SIG-M5 treated with dmso at 0.1 percent for 504 hours (cell line): ENCODE measurements around the gene MCRIP2.
A peak's percentile ranks its signal among the peaks of the same experiment; 100 is the strongest.
"Not testable (repeated sequence)": the region's sequence is repeated elsewhere in the genome, so short reads cannot be mapped to it uniquely, and the experiment has no call there.

Experiments
- DNase-seq: peaks from one replicate; lab custom pipeline; 2025; ENCODE audit not compliant: unreplicated experiment; lab: John Stamatoyannopoulos, UW

MCRIP2 gene, protein sequence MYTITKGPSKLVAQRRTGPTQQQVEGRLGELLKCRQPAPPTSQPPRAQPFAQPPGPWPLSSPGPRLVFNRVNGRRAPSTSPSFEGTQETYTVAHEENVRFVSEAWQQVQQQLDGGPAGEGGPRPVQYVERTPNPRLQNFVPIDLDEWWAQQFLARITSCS

DNA sequence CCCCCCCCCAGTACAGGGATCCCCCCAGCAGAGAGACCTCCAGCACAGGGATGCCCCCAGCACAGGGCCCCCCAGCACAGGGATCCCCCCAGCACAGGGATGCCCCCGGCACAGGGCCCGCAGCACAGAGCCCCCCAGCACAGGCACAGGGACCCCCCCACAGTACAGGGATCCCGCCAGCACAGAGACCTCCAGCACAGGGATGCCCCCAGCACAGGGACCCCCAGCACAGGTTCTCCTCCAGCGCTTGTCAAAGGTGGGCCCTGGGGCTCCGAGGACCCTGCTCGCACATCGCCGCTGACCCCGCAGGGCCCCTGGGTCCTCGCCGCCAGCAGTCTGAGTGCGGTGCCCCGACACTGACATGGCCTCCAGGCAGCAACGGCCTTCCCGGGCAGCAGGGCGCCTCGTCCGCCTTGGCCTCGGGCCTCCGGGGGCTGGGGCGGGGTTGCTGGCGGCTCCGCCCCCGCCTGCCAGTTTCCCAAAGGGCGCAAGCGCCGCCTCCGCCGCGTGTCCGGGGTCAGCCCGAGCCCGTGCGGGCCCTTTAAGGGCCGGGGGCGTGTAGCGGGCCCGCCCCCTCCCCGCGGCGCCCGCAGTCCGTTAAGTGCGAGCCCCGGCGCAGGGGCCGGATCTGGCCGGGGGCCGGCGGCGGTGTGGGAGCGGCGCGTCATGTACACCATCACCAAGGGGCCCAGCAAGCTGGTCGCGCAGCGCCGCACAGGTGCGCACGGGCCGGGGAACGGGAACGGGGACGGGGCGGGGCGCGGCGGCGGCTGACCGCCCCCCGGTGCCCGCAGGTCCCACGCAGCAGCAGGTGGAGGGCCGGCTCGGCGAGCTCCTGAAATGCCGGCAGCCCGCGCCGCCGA lies at the start of gene MCRIP2:
Gene MCRIP2, plus strand, starts transcription at position 503 of the 863 bp plus-strand sequence. Its CDS starts 164 bp downstream, at position 667.
- DNase-seq = peak; percentile 62

DNA sequence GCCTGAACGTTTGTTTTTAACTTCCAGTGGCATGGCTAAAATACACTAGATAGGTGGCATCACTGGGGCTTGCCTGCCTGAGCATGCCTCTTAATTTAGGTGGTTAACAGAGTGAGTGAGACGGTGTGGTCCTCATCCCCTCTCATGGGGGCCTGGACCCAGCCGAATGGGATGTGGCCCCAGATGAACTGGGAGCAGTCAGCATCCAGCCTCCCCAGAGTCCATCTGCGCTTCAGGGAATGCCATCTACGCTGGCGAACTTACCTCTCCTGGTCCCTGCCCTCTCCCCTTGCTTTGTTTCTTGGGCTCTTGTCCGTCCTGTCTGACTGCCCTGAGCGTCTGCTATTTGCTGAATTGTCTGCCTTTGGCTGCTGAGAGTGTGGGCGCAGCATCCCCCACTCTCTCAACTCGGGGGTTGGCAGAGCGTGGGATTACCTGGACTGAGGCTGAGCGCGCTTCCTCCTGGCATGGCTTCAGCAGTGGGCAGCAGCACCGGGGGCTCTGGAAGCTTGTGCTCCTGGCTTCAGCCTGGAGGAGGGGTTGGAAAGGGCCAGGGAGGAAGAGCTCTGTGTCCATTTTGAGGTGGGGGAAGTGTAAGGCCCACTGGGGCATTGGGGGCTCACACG lies 49.6 kb upstream of the MCRIP2 start:
- DNase-seq = no peak

DNA sequence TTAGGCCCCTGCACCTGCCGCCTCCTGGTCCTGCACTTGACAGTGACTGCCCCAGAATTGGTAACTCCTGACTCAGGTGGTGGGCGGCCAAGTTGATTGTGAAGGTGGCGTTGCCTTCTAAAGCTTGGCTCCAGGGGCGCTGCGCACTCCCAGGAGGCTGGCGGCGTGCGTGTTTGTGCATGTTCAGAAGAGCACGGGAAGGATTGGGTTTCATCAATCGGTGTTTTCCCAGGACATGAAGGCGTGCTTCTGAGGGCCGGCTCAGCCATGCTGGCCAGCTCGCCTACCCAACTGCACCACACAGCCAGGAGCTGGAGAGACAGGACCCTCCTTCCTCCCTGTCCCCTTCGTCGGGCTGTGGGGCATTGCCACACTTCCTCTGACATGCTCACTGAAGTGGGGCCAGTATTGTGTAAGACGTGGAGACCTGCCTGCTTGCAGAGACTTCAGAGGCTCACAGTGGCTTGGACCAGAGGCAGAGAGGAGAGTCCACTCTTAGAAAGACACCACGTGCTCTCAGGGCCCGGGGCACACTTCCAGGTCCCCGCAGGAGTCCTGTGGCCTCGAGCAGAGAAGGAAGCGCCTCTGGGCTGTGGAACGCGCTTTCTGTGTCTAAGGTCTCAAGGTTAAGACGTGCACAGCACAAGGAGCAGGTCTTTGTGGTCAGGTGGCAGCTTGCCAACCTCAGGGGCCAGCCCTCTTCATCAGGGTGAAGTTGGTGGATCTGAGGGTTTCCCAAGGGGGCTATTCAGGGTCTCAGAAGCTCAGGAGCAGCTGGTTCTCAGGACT lies 48.9 kb upstream of the MCRIP2 start:
- peak; percentile 87 for DNase-seq

DNA sequence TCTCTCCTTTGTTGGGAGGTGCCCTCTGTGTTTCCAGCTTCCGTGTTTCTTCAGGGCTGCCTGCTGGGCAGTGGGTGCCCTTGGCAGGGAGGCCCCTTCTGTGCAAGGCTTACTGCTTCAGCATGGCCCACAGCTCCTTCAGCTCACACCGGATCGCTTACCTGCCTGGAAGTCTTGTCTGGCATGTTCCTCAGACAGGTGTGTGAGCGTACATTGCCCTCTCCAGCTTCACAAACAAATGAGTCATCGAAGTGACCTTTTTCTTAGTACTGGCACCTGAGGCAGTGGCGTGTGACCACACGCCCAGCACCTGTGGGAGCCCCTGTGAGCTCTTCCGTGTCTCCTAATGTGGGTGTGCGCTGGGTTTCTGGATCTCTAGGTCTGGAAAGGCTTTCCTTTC lies 48.2 kb upstream of the MCRIP2 start:
- peak; percentile 50 for DNase-seq

DNA sequence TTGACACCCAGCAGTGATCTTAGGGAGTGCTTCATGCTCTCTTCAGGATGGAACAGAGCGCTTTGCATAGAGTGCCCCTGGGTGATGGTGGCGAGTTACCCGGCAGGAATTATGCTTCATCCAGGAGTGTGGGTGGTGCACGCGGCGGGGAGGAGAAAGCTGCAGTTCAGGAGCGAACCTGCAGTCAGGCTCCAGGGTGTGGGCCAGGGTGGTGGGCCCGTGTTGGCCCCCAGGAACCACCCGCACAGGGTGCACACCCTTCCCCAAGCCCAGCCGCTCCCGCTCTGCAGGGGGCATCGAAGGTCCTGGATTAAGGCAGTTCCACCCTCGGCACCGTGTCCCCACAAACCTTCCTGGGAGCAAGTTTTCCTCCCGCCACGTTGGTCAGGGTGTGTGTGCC lies 47.8 kb upstream of the MCRIP2 start:
- DNase-seq = no peak

DNA sequence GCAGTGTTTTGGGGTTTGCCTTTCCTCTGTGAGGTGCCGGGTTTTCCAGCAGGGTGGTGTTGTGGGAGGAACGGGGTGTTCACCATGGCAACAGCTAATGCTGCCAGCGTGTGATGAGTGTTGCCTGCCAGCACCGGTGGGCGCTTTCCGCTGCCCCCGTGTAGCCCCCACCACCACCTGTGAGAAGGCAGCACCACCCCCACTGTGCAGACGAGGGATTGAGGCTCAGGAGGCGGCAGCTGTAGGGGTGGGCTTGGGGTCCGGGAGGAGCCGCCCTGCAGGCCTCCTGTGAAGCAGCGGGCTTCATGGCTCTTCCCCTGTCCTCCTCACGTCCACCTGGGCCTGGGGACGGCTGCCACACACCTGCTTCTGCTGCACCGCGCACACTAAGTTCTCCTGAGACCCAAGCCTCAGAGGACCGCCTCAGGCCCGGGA lies 46.5 kb upstream of the MCRIP2 start:
- no peak for DNase-seq

DNA sequence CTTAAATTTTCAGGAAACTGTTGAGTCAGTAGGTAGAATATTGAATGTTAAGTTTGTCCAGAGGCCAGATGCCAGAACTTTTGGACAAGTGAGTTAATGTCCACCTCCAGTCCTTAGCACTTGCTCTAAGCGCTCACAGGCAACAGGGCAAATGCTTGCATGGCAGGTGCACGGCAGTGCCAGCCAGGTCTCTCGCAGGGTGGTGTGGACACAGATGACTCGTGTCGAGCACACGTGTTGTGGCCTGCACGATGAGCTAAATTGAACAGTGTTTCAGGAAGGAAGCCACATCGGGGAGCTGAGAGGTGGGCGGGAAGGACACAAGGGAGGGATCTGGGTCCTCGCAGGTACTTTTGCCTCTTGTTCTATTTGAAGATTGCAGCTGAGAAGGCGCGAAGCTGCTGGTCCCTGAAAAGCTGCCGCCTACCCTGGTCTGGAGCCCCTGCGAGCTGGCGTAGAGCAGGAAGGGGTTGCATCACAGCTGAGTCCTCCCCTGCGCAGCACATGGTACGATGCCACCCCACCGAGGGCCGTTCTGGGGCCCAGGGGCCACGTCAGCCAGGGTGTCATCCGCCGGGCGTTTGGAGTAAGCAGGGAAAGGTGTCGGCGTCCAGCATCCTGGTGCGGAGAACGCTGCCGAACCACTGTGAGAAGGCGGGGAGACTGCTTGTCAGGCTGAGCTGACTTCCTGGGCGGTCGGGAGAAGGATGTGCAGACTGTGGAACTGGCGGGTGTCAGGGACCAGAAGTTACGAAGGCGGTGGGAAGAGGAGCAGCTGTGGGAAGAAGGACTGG lies 45.5 kb upstream of the MCRIP2 start:
- peak; percentile 10 for DNase-seq

DNA sequence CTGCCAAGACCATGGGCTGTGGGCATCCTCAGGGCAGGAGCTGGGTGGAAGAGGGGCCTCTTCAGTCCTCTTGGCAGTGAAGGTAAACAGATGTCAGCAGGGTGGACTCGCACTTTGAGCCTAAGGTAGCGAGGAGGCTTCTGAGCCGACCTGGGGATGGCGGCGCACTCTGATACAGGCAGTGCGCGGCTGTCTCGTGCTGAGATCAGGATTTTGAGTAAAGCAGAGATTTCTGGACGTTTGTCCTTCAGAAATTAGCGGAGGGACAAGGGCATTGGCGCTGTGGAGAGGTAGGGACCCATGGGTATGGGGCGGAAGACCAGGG lies 44.9 kb upstream of the MCRIP2 start:
- no peak for DNase-seq

DNA sequence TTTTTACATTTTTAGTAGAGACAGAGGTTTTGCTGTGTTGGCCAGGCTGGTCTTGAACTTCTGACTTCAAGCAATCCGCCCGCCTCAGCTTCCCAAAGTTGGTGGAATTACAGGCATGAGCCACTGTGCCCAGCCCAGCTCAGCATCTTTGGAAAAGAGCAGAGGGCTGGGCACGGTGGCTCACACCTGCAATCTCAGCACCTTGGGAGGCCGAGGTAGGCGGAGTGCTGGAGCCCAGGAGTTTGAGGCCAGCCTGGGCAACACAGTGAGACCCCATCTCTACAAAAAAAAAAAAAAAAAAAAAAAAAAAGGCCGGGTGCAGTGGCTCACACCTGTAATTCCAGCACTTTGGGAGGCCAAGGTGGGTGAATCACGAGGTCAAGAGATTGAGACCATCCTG lies 44.0 kb upstream of the MCRIP2 start:
- DNase-seq = not testable (repeated sequence)

DNA sequence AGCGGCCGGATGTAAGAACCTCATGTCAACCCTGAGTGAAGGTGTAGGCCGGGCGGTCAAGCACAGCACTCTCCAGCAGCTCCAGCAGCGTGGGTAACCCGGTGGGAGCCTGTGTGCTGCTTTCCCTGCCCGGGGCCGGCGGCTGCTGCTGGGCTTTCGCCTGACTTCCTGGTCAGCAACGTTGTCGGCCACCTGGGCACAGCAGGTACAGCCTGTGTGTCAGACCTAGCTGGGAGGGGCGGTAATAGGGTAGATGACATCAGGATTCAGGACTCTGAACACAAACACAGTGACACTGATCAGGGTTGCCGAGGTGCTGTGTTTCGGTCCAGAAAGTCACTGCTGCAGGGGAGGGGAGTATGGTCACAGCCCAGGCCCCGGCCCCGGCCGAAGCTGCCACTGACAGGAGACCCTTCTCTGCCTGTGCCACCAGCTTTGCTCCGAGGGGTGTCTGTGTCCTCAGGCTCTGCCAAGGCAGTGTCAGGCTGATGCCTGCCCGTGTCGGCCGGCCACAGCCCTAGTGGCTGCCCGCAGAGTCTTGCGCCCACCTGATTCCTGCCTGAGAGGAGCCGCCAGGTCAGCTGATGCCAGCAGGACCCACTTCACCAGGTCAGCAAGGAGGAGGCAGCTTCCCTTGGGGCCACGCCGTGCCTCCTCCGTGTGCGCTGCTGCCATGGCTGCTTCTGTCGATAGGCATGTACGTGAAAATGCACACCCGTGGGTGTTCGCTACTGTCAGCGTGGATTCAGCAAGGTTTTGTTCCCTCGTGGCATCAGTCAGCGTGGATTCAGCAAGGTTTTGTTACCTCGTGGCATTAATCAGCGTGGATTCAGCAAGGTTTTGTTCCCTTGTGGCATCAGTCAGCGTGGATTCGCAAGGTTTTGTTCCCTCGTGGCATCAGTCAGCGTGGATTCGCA lies 42.5 kb upstream of the MCRIP2 start:
- DNase-seq = no peak

DNA sequence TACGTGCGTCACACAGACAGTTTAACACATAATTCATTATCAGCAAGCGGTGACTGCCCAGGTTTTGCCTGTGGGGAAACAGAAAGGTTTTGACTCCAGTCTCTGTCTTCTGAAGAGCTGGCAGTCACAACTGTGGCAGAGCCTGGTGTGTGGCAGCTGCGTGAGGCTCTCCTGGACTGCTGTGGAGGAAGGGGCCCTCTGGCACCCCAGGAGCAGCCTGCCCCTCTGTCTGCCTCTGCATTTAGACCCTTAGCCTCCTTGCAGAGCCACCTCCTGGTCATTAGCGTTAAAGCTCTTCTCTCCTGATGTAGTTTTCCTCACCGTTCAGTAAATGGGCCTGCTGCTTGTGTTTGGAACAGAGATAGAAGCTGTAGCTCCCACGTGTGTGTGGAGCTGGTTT lies 40.8 kb upstream of the MCRIP2 start:
- peak; percentile 49 for DNase-seq

DNA sequence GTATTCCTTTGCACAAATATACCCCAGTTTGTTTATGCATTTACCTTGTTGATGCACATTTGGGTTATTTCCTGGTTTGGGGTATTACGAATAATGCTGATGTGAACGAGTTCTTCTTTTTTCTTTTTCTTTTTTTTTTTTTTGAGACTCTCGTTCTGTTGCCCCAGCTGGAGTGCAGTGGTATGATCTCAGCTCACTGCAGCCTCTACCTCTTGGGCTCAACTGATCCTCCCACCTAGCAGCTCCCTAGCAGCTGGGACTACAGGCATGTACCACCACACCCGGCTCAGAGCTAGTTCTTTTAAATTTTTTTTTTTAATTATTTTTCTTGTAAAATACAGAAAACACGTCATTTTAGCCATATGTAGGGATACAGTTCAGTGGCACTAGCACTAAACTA lies 37.7 kb upstream of the MCRIP2 start:
- no peak for DNase-seq

DNA sequence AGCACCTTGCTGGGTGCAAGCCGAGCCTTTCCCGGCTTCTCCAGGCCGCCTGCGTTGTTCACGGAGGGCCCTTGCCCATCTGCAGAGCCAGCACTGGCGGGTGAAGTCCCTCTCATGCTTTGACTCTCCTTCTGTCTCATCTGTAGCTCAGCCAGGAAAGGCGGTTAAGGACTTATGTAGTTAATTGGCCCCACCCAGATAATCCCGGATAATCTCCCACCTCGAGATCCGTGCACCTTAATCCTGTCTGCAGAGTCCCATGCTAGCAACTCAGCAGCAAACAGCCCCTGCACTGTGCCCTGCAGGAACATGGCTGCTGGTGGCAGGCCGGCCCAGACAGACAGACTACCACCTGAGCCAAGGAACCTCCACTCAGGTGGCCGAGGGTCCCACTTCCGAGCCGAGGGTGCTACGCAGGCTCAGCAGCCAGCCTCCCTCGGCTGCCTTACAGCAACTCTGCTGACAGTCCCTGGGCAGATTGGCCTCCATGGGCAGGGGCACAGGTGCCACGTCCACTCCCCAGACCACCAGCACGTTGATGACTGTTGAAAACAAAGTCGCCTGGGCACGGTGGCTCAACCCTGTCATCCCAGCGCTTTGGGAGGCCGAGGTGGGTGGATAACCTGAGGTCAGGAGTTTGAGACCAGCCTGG lies 34.8 kb upstream of the MCRIP2 start:
- DNase-seq = no peak

DNA sequence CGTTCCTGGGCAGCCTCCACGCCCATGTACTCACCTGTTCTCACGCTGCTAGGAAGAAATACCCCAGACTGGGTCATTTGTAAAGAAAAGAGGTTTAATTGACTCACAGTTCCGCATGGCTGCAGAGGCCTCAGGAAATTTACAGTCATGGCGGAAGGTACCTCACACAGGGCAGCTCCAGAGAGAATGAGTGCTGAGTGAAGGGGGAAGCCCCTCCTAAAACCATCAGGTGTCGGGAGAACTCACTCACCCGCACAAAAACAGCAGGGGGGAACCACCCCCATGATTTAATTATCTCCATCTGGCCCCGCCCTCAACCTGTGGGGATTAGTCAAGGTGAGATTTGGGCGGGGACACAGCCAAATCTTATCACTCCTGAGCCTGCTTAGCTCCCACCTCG lies 33.6 kb upstream of the MCRIP2 start:
- DNase-seq = no peak

DNA sequence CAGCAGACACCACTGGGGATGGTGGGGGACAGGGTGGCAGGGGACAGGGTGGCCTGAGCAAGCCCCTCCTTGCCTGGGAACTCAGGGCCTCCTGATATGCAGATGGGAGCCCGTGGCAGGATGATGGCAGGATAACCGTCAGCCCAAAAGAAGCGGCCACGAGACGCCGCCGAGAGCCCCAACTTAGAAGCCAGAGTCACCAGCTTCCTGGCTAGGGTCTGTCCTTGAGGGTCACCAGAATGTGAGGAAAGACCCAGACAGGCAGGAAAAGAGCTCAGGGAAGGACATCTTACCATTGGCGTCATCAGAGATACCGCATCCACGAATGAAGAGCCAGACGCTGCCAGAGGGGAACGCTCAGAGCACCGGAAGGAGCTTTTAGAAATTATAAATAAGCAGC lies 32.3 kb upstream of the MCRIP2 start:
- DNase-seq = no peak

DNA sequence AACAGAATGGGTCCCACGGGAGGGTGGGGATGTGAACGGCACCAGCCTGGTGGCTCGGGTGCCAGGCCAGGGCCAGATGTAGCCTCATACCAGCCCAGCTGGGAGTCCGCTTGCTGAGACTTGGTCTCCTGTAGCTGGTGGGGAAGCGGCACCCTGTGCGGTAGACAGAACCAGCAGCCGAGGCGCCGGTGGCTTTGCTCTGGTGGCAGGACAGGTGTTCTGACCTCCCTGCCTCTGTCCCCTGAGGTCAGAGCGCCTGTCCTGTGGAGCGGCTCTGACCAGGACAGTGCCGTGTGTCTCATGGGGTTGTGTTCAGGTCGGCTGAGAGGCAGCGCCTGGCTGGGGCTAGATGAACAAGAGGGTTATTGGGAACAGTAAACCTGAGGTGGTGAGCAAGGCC lies 31.6 kb upstream of the MCRIP2 start:
- no peak for DNase-seq

DNA sequence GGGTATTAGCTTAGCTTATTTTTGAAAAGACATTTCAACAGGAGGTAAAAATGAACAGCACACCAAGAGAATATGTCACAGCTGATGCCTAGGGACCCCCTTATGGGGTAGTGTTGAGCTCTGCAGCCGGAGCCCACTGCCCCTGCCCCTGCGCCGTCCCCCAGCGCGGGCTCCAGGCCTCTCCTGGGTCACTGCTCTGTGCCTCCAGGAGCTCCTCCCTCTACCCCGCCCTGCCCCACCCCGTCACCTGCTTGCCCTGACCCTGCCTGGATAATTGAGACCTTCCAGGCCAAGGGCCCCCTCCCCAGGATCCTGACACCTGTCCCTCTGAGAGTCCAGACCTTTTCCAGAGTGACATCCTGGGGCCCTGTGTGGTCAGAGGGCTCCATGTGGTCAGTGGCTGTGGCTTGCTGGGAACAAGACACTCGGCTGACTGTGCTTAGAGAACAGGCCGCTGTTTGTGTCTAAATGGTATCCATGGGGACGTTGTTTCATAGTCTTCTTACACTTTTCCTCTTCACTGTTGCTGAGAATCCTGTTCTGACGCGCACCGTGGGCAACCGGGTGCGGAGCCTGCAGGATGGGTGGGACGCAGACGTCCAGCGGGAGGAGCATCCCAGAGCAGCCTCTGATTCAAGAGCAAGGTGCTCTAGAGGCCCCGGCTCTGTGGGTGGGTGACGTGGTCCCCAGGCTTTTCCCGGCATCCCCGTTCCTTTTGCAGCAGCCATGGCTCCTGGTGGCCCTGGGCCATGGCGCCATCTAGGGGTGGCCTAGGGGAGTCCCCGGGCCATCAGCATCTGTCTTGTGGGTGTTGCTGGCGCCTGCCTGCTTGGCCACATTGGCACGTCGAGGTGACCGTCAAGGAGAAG lies 30.9 kb upstream of the MCRIP2 start:
- DNase-seq = no peak

DNA sequence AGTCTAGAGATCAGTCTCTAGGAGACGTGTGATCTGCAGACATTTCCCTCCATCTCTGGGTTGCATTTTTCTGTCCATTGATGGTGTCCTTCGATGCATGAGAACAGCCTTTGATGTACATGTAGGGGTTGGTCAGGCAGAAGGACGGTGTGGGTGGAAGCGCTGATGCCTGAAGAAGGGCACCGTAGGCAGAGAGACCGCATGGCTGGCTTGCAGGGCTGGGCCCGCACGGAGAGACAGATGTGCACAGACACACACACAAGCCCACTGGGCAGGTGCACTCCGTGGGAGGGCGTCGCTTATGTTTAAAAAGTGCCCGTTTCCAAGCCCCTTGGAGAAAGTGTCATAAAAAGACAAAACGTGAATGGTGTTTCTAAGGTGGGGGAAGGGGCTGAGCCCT lies 26.5 kb upstream of the MCRIP2 start:
- no peak for DNase-seq
